Liver (tissue), 5 donors: ENCODE measurements around the gene HPCAL4. TPM values are rescaled to one million over a fixed set of nuclear protein-coding genes. Genes with fewer than 3 reads are reported as not detected.

Source experiments
- polyA plus RNA-seq, 2 donors: library from polyadenylated mRNA; stranded (reverse) in 1 of 2; unstranded in 1 of 2; fragments of 200-250 nt in 1 of 2; fragments of >200 nt in 1 of 2; fragmentation: Nextera tagmentation in 1 of 2; extraction: Ambion mirVana in 1 of 2; gene quantifications; one replicate each; pipeline versions ENCODE4 v1.2.1 to v1.2.3, GENCODE V29; 2013 to 2015
- small RNA-seq: library from RNA; depleted of rRNA; stranded (forward); fragments of <200 nt; gene quantifications from one replicate; pipeline ENCODE3, GENCODE V24; 2014
- total RNA-seq, 2 donors: library from RNA; depleted of rRNA; stranded (reverse); fragments of >200 nt; gene quantifications; one replicate each; pipeline ENCODE4 v1.2.3, GENCODE V29; 2014
- donor health status: healthy.
- donor health status: healthy.
- donor health status: healthy.

HPCAL4 gene
- total and polyA plus RNA-seq, 4 donors: not detected

Small RNA genes within 50 kb of the gene (small RNA-seq; reads per million reads assigned to genes)
- gene RNU7-121P: not detected

Other genes starting within 250 kb of the HPCAL4 start
- gene BMP8A, start 199.8 kb downstream of the HPCAL4 start, total RNA-seq: not detected
- not detected for gene BMP8A, start 199.8 kb downstream of the HPCAL4 start, polyA plus RNA-seq
- gene PABPC4, start 114.6 kb downstream of the HPCAL4 start, total RNA-seq: 10 to 100 TPM; 92.1 to 92.9 TPM
- gene PABPC4, start 114.6 kb downstream of the HPCAL4 start, polyA plus RNA-seq: 10 to 100 TPM; 48.7 to 59.9 TPM
- 1 to 10 TPM in 1 of 2 donors, under 1 TPM in 1; 0.61 to 1.7 TPM for gene HEYL, start 51.8 kb downstream of the HPCAL4 start, total RNA-seq
- gene HEYL, start 51.8 kb downstream of the HPCAL4 start, polyA plus RNA-seq: 1 to 10 TPM; 1.1 to 1.3 TPM
- under 1 TPM in 1 of 2 donors, not detected in 1; 0.08 TPM for gene NT5C1A, start 19.3 kb downstream of the HPCAL4 start, total RNA-seq
- under 1 TPM in 1 of 2 donors, not detected in 1; 0.05 TPM for gene NT5C1A, start 19.3 kb downstream of the HPCAL4 start, polyA plus RNA-seq
- gene PPIE, start 47.4 kb upstream of the HPCAL4 start, total RNA-seq: 10 to 100 TPM; 15.5 to 17.7 TPM
- gene PPIE, start 47.4 kb upstream of the HPCAL4 start, polyA plus RNA-seq: 10 to 100 TPM; 20.8 to 23.6 TPM
- under 1 TPM; 0.14 to 0.17 TPM for gene OXCT2, start 79.9 kb upstream of the HPCAL4 start, total RNA-seq
- under 1 TPM; 0.11 to 0.47 TPM for gene OXCT2, start 79.9 kb upstream of the HPCAL4 start, polyA plus RNA-seq
- under 1 TPM; 0.08 to 0.19 TPM for gene BMP8B, start 97.4 kb upstream of the HPCAL4 start, total RNA-seq
- under 1 TPM; 0.17 to 0.19 TPM for gene BMP8B, start 97.4 kb upstream of the HPCAL4 start, polyA plus RNA-seq
- 10 to 100 TPM in 1 of 2 donors, 1 to 10 TPM in 1; 9.3 to 11.2 TPM for gene TRIT1, start 192.1 kb upstream of the HPCAL4 start, total RNA-seq
- 1 to 10 TPM; 4.5 to 5.0 TPM for gene TRIT1, start 192.1 kb upstream of the HPCAL4 start, polyA plus RNA-seq
- gene MYCL, start 210.5 kb upstream of the HPCAL4 start, total RNA-seq: 1 to 10 TPM; 1.8 to 6.6 TPM
- 1 to 10 TPM; 2.4 to 2.6 TPM for gene MYCL, start 210.5 kb upstream of the HPCAL4 start, polyA plus RNA-seq